Activated CD8-positive, alpha-beta memory T cell treated with anti-CD3 and anti-CD28 coated beads for 4 hours (primary cell): Measurements from ENCODE around the gene FCN3.

Experiments used
- DNase-seq, 2 donors: peaks; one replicate each; pipeline ENCODE4 v3.0.0-alpha.2; 2020; ENCODE audit warnings: low read depth in 2 of 2

The FCN3 gene

GRCh38 chr1:27380224-27380623, 5.6 kb upstream of the FCN3 start:
- no peak for DNase-seq

GRCh38 chr1:27379564-27380122, 5.0 kb upstream of the FCN3 start:
- DNase-seq: no peak

GRCh38 chr1:27377760-27378495, 3.3 kb upstream of the FCN3 start:
- no peak for DNase-seq

- DNase-seq: no peak
Measured at GRCh38 chr1:27372808-27373690, 1.6 kb downstream of the FCN3 start.

- no peak for DNase-seq
Measured at GRCh38 chr1:27372022-27372807, 2.4 kb downstream of the FCN3 start.

GRCh38 chr1:27368869-27369582, 5.6 kb downstream of the FCN3 start:
- DNase-seq: no peak

GRCh38 chr1:27367160-27367650, 7.4 kb downstream of the FCN3 start:
- no peak for DNase-seq

- no peak for DNase-seq
Measured at GRCh38 chr1:27366411-27367159, 8.0 kb downstream of the FCN3 start, which contains the start of gene MAP3K6. Gene MAP3K6 (minus strand): TSS chr1:27366961. CDS start chr1:27366597, 364 bp downstream.

GRCh38 chr1:27366113-27366410, 8.6 kb downstream of the FCN3 start:
- no peak for DNase-seq

GRCh38 chr1:27365372-27366112, 9.1 kb downstream of the FCN3 start:
- peak; percentile 61 to 62 for DNase-seq

GRCh38 chr1:27364696-27365371, 9.8 kb downstream of the FCN3 start:
- DNase-seq: no peak

GRCh38 chr1:27363766-27364695, 10.6 kb downstream of the FCN3 start:
- no peak for DNase-seq

GRCh38 chr1:27361553-27361952, 13.1 kb downstream of the FCN3 start:
- DNase-seq: no peak

- no peak for DNase-seq
Measured at GRCh38 chr1:27361044-27361402, 13.6 kb downstream of the FCN3 start.

- no peak for DNase-seq
Measured at GRCh38 chr1:27360159-27361043, 14.2 kb downstream of the FCN3 start.

- DNase-seq: no peak
Measured at GRCh38 chr1:27359822-27360158, 14.8 kb downstream of the FCN3 start.

- no peak for DNase-seq
Measured at GRCh38 chr1:27358928-27359313, 15.7 kb downstream of the FCN3 start.
